SK-N-SH (cell line): Measurements from ENCODE around the gene CCL23. TPM values are rescaled to one million over a fixed set of nuclear protein-coding genes. Genes with fewer than 3 reads are reported as not detected.

Experiments
- CTCF ChIA-PET: fragments of 300-600, 350-600 bp; formaldehyde crosslinking; extraction: SDS; loops from one replicate; lab custom pipeline; 2021; lab: Yijun Ruan, JAX
- POLR2A ChIA-PET: fragments of 350-600 bp; sonication (Branson Sonifier 250); formaldehyde crosslinking; extraction: SDS; loops from one replicate; lab custom pipeline; 2020; ENCODE audit warnings: antibody characterized with exemption, inconsistent platforms; lab: Yijun Ruan, JAX
- DNase-seq: peaks from one replicate; pipeline ENCODE4 v3.0.0; 2012
- H2AFZ ChIP-seq: fragments of 200-600 bp; sonication (generic); 2 replicates; pipeline ENCODE4 v1.8.1; 2016; ENCODE audit warnings: antibody characterized with exemption, mild to moderate bottlenecking, low read depth
- H3F3A ChIP-seq: fragments of 200-600 bp; sonication (generic); replicated peaks from 2 replicates; pipeline ENCODE3; 2016; ENCODE audit warnings: antibody characterized with exemption, mild to moderate bottlenecking; ENCODE audit not compliant: insufficient read depth
- H3K27ac ChIP-seq, 2 experiments: fragments of 200-500 bp in 1 of 2; fragments of 200-600 bp in 1 of 2; sonication (Bioruptor generic) in 1 of 2; sonication (generic), shearing (Covaris generic) in 1 of 2; 2 replicates each; pipeline versions ENCODE4 v1.5.1 to v1.6.1; 2014 to 2016; ENCODE audit warnings: low read depth in 2 of 2, inconsistent platforms in 1 of 2, low read length in 1 of 2, mild to moderate bottlenecking in 1 of 2, mixed read lengths in 1 of 2
- H3K27me3 ChIP-seq: fragments of 200-600 bp; sonication (generic), shearing (Covaris generic); 2 replicates; pipeline ENCODE4 v1.6.1; 2016; ENCODE audit warnings: mixed run types; ENCODE audit not compliant: insufficient read depth
- H3K36me3 ChIP-seq, 2 experiments: fragments of 200-500 bp in 1 of 2; fragments of 200-600 bp in 1 of 2; sonication (Bioruptor generic) in 1 of 2; sonication (generic) in 1 of 2; replicated peaks in 1 of 2; 2 replicates each; pipeline versions ENCODE3 to v1.5.1; 2014 to 2016; ENCODE audit warnings: low read length in 1 of 2, mild to moderate bottlenecking in 1 of 2; ENCODE audit not compliant: insufficient read depth in 2 of 2, control insufficient read depth in 1 of 2
- H3K4me1 ChIP-seq, 2 experiments: fragments of 200-500 bp in 1 of 2; fragments of 200-600 bp in 1 of 2; sonication (Bioruptor generic) in 1 of 2; sonication (generic), shearing (Covaris generic) in 1 of 2; 2 replicates each; pipeline versions ENCODE4 v1.5.1 to v1.6.1; 2014 to 2016; ENCODE audit warnings: low read depth in 1 of 2, low read length in 1 of 2, mixed run types in 1 of 2; ENCODE audit not compliant: insufficient read depth in 2 of 2, control insufficient read depth in 1 of 2
- H3K4me2 ChIP-seq: fragments of 200-600 bp; sonication (generic), shearing (Covaris generic); 2 replicates; pipeline ENCODE4 v1.6.1; 2017; ENCODE audit warnings: mixed run types
- H3K4me3 ChIP-seq, 2 experiments: fragments of 200-500 bp in 1 of 2; fragments of 200-600 bp in 1 of 2; sonication (Bioruptor generic) in 1 of 2; sonication (generic), shearing (Covaris generic) in 1 of 2; 2 replicates each; pipeline versions ENCODE4 v1.5.1 to v1.8.1; 2014 to 2016; ENCODE audit warnings: low read depth in 2 of 2, inconsistent platforms in 1 of 2, low read length in 1 of 2, mild to moderate bottlenecking in 1 of 2, mixed read lengths in 1 of 2, moderate library complexity in 1 of 2
- H3K79me2 ChIP-seq: fragments of 200-600 bp; sonication (generic); 2 replicates; pipeline ENCODE4 v1.8.1; 2017; ENCODE audit warnings: mild to moderate bottlenecking; ENCODE audit not compliant: insufficient read depth
- H3K9ac ChIP-seq: fragments of 200-600 bp; sonication (generic); 2 replicates; pipeline ENCODE4 v1.6.1; 2017; ENCODE audit warnings: mixed run types
- H3K9me2 ChIP-seq: fragments of 200-600 bp; sonication (generic); 2 replicates; pipeline ENCODE4 v1.6.1; 2017; ENCODE audit warnings: mixed run types
- H3K9me3 ChIP-seq: fragments of 200-600 bp; sonication (generic); 2 replicates; pipeline ENCODE4 v1.6.1; 2017; ENCODE audit warnings: mixed run types, mild to moderate bottlenecking, moderate library complexity
- H4K20me1 ChIP-seq: fragments of 200-600 bp; sonication (generic); 2 replicates; pipeline ENCODE4 v1.6.1; 2017; ENCODE audit warnings: mild to moderate bottlenecking, mixed run types; ENCODE audit not compliant: insufficient read depth
- CHD2 ChIP-seq: fragments of 150-350 bp; IDR thresholded peaks from 2 replicates; pipeline ENCODE4 v1.6.1; 2018; ENCODE audit warnings: low read length; ENCODE audit not compliant: partially characterized antibody
- EZH2phosphoT487 ChIP-seq: fragments of 200-600 bp; sonication (generic); IDR thresholded peaks from 2 replicates; pipeline ENCODE4 v1.6.1; 2017; ENCODE audit warnings: low read depth, mixed run types, mild to moderate bottlenecking, antibody characterized with exemption, moderate library complexity, borderline replicate concordance
- FOSL2 ChIP-seq: IDR thresholded peaks from 2 replicates; pipeline ENCODE4 v1.4.0; 2012; ENCODE audit warnings: low read depth, mild to moderate bottlenecking, moderate library complexity, borderline replicate concordance
- FOXJ3 ChIP-seq: sonication (generic); formaldehyde crosslinking; IDR thresholded peaks from 2 replicates; pipeline ENCODE4 v1.5.1; 2020; ENCODE audit warnings: mild to moderate bottlenecking, missing genetic modification reagents
- FOXM1 ChIP-seq: IDR thresholded peaks from 2 replicates; pipeline ENCODE4 v1.4.0; 2012; ENCODE audit warnings: low read depth, mild to moderate bottlenecking
- GABPA ChIP-seq: IDR thresholded peaks from 2 replicates; pipeline ENCODE4 v1.4.0; 2012; ENCODE audit warnings: low read depth, mild to moderate bottlenecking
- JUND ChIP-seq: IDR thresholded peaks from 2 replicates; pipeline ENCODE4 v1.4.0; 2012
- MEF2A ChIP-seq: IDR thresholded peaks from 2 replicates; pipeline ENCODE4 v1.4.0; 2012; ENCODE audit warnings: low read depth, borderline replicate concordance
- MXI1 ChIP-seq: IDR thresholded peaks from 2 replicates; pipeline ENCODE4 v1.6.1; 2012; ENCODE audit warnings: mild to moderate bottlenecking, low read depth, low read length, improper control_type of control experiment
- NFIC ChIP-seq: IDR thresholded peaks from 2 replicates; pipeline ENCODE4 v1.4.0; 2012; ENCODE audit warnings: borderline replicate concordance
- PBX3 ChIP-seq: IDR thresholded peaks from 2 replicates; pipeline ENCODE4; 2012
- REST ChIP-seq: IDR thresholded peaks from 2 replicates; pipeline ENCODE4 v1.6.1; 2012; ENCODE audit warnings: mild to moderate bottlenecking, low read depth, low read length, moderate library complexity
- RFX5 ChIP-seq: IDR thresholded peaks from 2 replicates; pipeline ENCODE4 v1.6.1; 2012; ENCODE audit warnings: mild to moderate bottlenecking, improper control_type of control experiment, low read length
- RXRA ChIP-seq: IDR thresholded peaks from 2 replicates; pipeline ENCODE4 v1.4.0; 2012; ENCODE audit warnings: low read depth, mild to moderate bottlenecking, borderline replicate concordance
- TAF1 ChIP-seq: IDR thresholded peaks from 2 replicates; pipeline ENCODE4 v1.6.1; 2012; ENCODE audit warnings: low read depth, mild to moderate bottlenecking, low read length, moderate library complexity, borderline replicate concordance
- TCF12 ChIP-seq: IDR thresholded peaks from 2 replicates; pipeline ENCODE4 v1.4.0; 2012
- YY1 ChIP-seq: IDR thresholded peaks from 2 replicates; pipeline ENCODE4 v1.4.0; 2012; ENCODE audit warnings: low read depth, mild to moderate bottlenecking
- WGBS: methylation state at CpG from one replicate; pipeline ENCODE4 v1.1.6; 2017; ENCODE audit warnings: low lambda C conversion rate; 5-methylcytosine and 5-hydroxymethylcytosine counted together
- polyA plus RNA-seq, 3 experiments: library from polyadenylated mRNA; depleted of rRNA; stranded (reverse); fragments of >200 nt; gene quantifications; 2 replicates each; pipeline ENCODE4 v1.2.3, GENCODE V29; 2012
- TF ChIP-seq, protein P1 (sequence below): IDR thresholded peaks from 2 replicates; pipeline ENCODE4 v1.4.0; 2012; ENCODE audit warnings: low read depth, borderline replicate concordance
- TF ChIP-seq, protein P2 (sequence below): IDR thresholded peaks from 2 replicates; pipeline ENCODE4 v1.4.0; 2012; ENCODE audit warnings: low read depth

CCL23 gene
- polyA plus RNA-seq, 1 of the 3 experiments (the other 2 are of a cell fraction): not detected

- Histone ChIP-seq H3K36me3 (no peaks in the 10 kb centered on the region), H3K9ac (no peak overlapping the region), H3K79me2 (no peaks in the 10 kb centered on the region), H3K4me2 (no peak overlapping the region), H3K4me3 (no peak overlapping the region), H2AFZ (no peak overlapping the region), H3F3A (no peaks in the 10 kb centered on the region), H3K27me3 (peaks cover 31% of the 10 kb centered on the region), H3K9me3 (no peaks in the 10 kb centered on the region), H4K20me1 (no peaks in the 10 kb centered on the region), H3K9me2 (no peaks in the 10 kb centered on the region), H3K27ac (no peak overlapping the region), H3K4me1 (no peaks in the 10 kb centered on the region)
- ChIA-PET CTCF (interaction anchor here (1.1 to 1.2 kb wide), 2 partner anchors 16 to 520 kb away, joined by 3 read pairs; no protein-coding TSS in a partner anchor), POLR2A (no interaction called here)
- no peak for DNase-seq
- no peak for TF ChIP-seq PBX3
- TF ChIP-seq RXRA: no peak
- TF ChIP-seq JUND: no peak
- no peak for TF ChIP-seq TCF12
- no peak for TF ChIP-seq FOSL2
- TF ChIP-seq, protein P1, sequence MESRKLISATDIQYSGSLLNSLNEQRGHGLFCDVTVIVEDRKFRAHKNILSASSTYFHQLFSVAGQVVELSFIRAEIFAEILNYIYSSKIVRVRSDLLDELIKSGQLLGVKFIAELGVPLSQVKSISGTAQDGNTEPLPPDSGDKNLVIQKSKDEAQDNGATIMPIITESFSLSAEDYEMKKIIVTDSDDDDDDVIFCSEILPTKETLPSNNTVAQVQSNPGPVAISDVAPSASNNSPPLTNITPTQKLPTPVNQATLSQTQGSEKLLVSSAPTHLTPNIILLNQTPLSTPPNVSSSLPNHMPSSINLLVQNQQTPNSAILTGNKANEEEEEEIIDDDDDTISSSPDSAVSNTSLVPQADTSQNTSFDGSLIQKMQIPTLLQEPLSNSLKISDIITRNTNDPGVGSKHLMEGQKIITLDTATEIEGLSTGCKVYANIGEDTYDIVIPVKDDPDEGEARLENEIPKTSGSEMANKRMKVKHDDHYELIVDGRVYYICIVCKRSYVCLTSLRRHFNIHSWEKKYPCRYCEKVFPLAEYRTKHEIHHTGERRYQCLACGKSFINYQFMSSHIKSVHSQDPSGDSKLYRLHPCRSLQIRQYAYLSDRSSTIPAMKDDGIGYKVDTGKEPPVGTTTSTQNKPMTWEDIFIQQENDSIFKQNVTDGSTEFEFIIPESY: no peak
- TF ChIP-seq MEF2A: no peak
- TF ChIP-seq YY1: no peak
- no peak for TF ChIP-seq FOXJ3
- TF ChIP-seq NFIC: no peak
- TF ChIP-seq GABPA: no peak
- no peak for TF ChIP-seq REST
- TF ChIP-seq CHD2: no peak
- no peak for TF ChIP-seq MXI1
- TF ChIP-seq RFX5: no peak
- TF ChIP-seq, protein P2, sequence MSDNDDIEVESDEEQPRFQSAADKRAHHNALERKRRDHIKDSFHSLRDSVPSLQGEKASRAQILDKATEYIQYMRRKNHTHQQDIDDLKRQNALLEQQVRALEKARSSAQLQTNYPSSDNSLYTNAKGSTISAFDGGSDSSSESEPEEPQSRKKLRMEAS: no peak
- TF ChIP-seq EZH2phosphoT487: no peak
- no peak for TF ChIP-seq FOXM1
- TF ChIP-seq TAF1: no peak
- WGBS: 16% methylated on average over 6 of the region's 6 CpGs
These were observed 54.1 kb downstream of the CCL23 start for GRCh38 chr17:35963663-35964062.

Other genes starting within 250 kb of the CCL23 start
- 0.23 and 0.33 TPM in 2 replicates for gene MMP28, start 222.3 kb downstream of the CCL23 start, polyA plus RNA-seq (2012; rRNA removed)
- gene TAF15, start 208.5 kb downstream of the CCL23 start, polyA plus RNA-seq (2012; rRNA removed): 67.5 and 78.0 TPM in 2 replicates
- not detected in 2 replicates for gene HEATR9, start 149.1 kb downstream of the CCL23 start, polyA plus RNA-seq (2012; rRNA removed)
- gene CCL5, start 137.6 kb downstream of the CCL23 start, polyA plus RNA-seq (2012; rRNA removed): 0.23 and 0.57 TPM in 2 replicates
- gene RDM1, start 87.2 kb downstream of the CCL23 start, polyA plus RNA-seq (2012; rRNA removed): 1.8 and 2.5 TPM in 2 replicates
- not detected in 2 replicates for gene LYZL6, start 74.3 kb downstream of the CCL23 start, polyA plus RNA-seq (2012; rRNA removed)
- gene CCL16, start 36.5 kb downstream of the CCL23 start, polyA plus RNA-seq (2012; rRNA removed): not detected in 2 replicates
- gene CCL14, start 31.2 kb downstream of the CCL23 start, polyA plus RNA-seq (2012; rRNA removed): not detected in 2 replicates
- gene CCL15, start 16.4 kb downstream of the CCL23 start, polyA plus RNA-seq (2012; rRNA removed): not detected in 2 replicates
- gene CCL18, start 46.3 kb upstream of the CCL23 start, polyA plus RNA-seq (2012; rRNA removed): not detected in 2 replicates
- gene CCL3, start 72.2 kb upstream of the CCL23 start, polyA plus RNA-seq (2012; rRNA removed): not detected in 2 replicates
- gene CCL4, start 85.9 kb upstream of the CCL23 start, polyA plus RNA-seq (2012; rRNA removed): not detected in 2 replicates
- 2.0 and 3.7 TPM in 2 replicates for gene TBC1D3B, start 158.7 kb upstream of the CCL23 start, polyA plus RNA-seq (2012; rRNA removed)
- not detected in 2 replicates for gene CCL3L1, start 178.8 kb upstream of the CCL23 start, polyA plus RNA-seq (2012; rRNA removed)
- not detected in 2 replicates for gene CCL4L2, start 193.1 kb upstream of the CCL23 start, polyA plus RNA-seq (2012; rRNA removed)
- gene TBC1D3I, start 246.6 kb upstream of the CCL23 start, polyA plus RNA-seq (2012; rRNA removed): 0.05 TPM in 1 of 2 replicates, not detected in the other